Gastrocnemius medialis (tissue), 4 donors: ENCODE data around the gene PCDHGA3.

Experiments used
- CTCF ChIP-seq, 5 experiments: fragments of 450-650 bp in 3 of 5; fragments of 200-600 bp in 2 of 5; sonication (generic) in 2 of 5; IDR thresholded peaks in 4 of 5; conservative IDR thresholded peaks in 1 of 5; 1 replicate in 4 of 5; 2 replicates in 1 of 5; pipeline ENCODE4 v1.5.1; 2016 to 2019; ENCODE audit warnings: antibody characterized with exemption in 5 of 5, mild to moderate bottlenecking in 3 of 5, moderate library complexity in 3 of 5
- POLR2A ChIP-seq, 2 donors: fragments of 450-650 bp; IDR thresholded peaks; one replicate each; pipeline ENCODE4 v1.6.1; 2017; ENCODE audit warnings: antibody characterized with exemption in 2 of 2, mild to moderate bottlenecking in 2 of 2, moderate library complexity in 2 of 2

- TF ChIP-seq POLR2A (IDR thresholded peaks at IDR 0.05), result no peak
- TF ChIP-seq CTCF (IDR thresholded peaks at IDR 0.05 in 4 of 5, conservative IDR thresholded peaks at IDR 0.05 in 1 of 5), result no peak
These were observed 12.5 kb downstream of the PCDHGA3 start for GRCh38 chr5:141356133-141356532.
